H9 (cell line): Measurements from ENCODE around the gene TUBA8. TPM values are rescaled to one million over a fixed set of nuclear protein-coding genes. Genes with fewer than 3 reads are reported as not detected.

Experiments used
- DNase-seq: peaks from one replicate; pipeline ENCODE4 v3.0.0-alpha.2; 2017
- H2AFZ ChIP-seq: one replicate; pipeline ENCODE4 v1.6.1; 2013; ENCODE audit warnings: mild to moderate bottlenecking, low read length, control low read depth, moderate library complexity
- H2AK5ac ChIP-seq: 2 replicates; pipeline ENCODE4 v1.6.1; 2013; ENCODE audit warnings: low read length, control low read depth, mixed read lengths; ENCODE audit not compliant: insufficient read length
- H2BK120ac ChIP-seq: one replicate; pipeline ENCODE4 v1.6.1; 2013; ENCODE audit warnings: low read depth, mild to moderate bottlenecking, low read length, control low read depth, inconsistent platforms; ENCODE audit not compliant: poor library complexity, severe bottlenecking
- H2BK12ac ChIP-seq: 2 replicates; pipeline ENCODE4 v1.6.1; 2013; ENCODE audit warnings: low read length, control low read depth, mixed read lengths, low read depth; ENCODE audit not compliant: insufficient read length
- H2BK15ac ChIP-seq: 2 replicates; pipeline ENCODE4 v1.6.1; 2013; ENCODE audit warnings: low read depth, low read length, control low read depth
- H2BK20ac ChIP-seq: one replicate; pipeline ENCODE4 v1.6.1; 2013; ENCODE audit warnings: low read depth, mild to moderate bottlenecking, low read length, control low read depth, inconsistent platforms; ENCODE audit not compliant: poor library complexity, severe bottlenecking
- H2BK5ac ChIP-seq: 2 replicates; pipeline ENCODE4 v1.6.1; 2013; ENCODE audit warnings: low read length, control low read depth, mixed read lengths; ENCODE audit not compliant: insufficient read length
- H3K14ac ChIP-seq: 2 replicates; pipeline ENCODE4 v1.6.1; 2013; ENCODE audit warnings: low read length, control low read depth; ENCODE audit not compliant: insufficient read depth
- H3K18ac ChIP-seq: 2 replicates; pipeline ENCODE4 v1.6.1; 2013; ENCODE audit warnings: low read depth, mild to moderate bottlenecking, mixed read lengths, low read length, control low read depth; ENCODE audit not compliant: insufficient read length
- H3K23ac ChIP-seq: 2 replicates; pipeline ENCODE4 v1.6.1; 2013; ENCODE audit warnings: low read length, control low read depth, mixed read lengths, low read depth; ENCODE audit not compliant: insufficient read length
- H3K23me2 ChIP-seq: 2 replicates; pipeline ENCODE4 v1.6.1; 2013; ENCODE audit warnings: low read depth, mild to moderate bottlenecking, mixed read lengths, low read length, control low read depth; ENCODE audit not compliant: insufficient read length, poor library complexity, severe bottlenecking
- H3K27ac ChIP-seq: 2 replicates; pipeline ENCODE4 v1.5.1; 2013; ENCODE audit warnings: low read length, control low read depth, mixed read lengths, low read depth; ENCODE audit not compliant: insufficient read length
- H3K27me3 ChIP-seq: 2 replicates; pipeline ENCODE4 v1.6.1; 2013; ENCODE audit warnings: low read length, control low read depth, inconsistent platforms; ENCODE audit not compliant: insufficient read depth
- H3K4ac ChIP-seq: 2 replicates; pipeline ENCODE4 v1.6.1; 2013; ENCODE audit warnings: low read depth, mild to moderate bottlenecking, control low read depth, inconsistent platforms, low read length, moderate library complexity
- H3K4me1 ChIP-seq: 2 replicates; pipeline ENCODE4 v1.6.1; 2013; ENCODE audit warnings: low read length, control low read depth, inconsistent platforms; ENCODE audit not compliant: insufficient read depth
- H3K4me2 ChIP-seq: 2 replicates; pipeline ENCODE4 v1.6.1; 2013; ENCODE audit warnings: low read length, control low read depth, mixed read lengths; ENCODE audit not compliant: insufficient read length, insufficient read depth
- H3K56ac ChIP-seq: 2 replicates; pipeline ENCODE4 v1.6.1; 2013; ENCODE audit warnings: low read depth, mild to moderate bottlenecking, mixed read lengths, low read length, control low read depth; ENCODE audit not compliant: insufficient read length
- H3K79me1 ChIP-seq: 2 replicates; pipeline ENCODE4 v1.6.1; 2013; ENCODE audit warnings: low read depth, mild to moderate bottlenecking, moderate library complexity, low read length, control low read depth, inconsistent platforms; ENCODE audit not compliant: insufficient read depth, poor library complexity, severe bottlenecking
- H3K79me2 ChIP-seq: 2 replicates; pipeline ENCODE4 v1.6.1; 2013; ENCODE audit warnings: low read length, control low read depth, inconsistent platforms; ENCODE audit not compliant: insufficient read depth
- H3K9ac ChIP-seq: 2 replicates; pipeline ENCODE4 v1.6.1; 2013; ENCODE audit warnings: low read length, control low read depth, mixed read lengths; ENCODE audit not compliant: insufficient read length; ENCODE audit errors: extremely low read depth
- H3K9me3 ChIP-seq: one replicate; pipeline ENCODE4 v1.6.1; 2013; ENCODE audit warnings: low read depth, low read length, inconsistent platforms; ENCODE audit not compliant: control insufficient read depth
- H3T11ph ChIP-seq: one replicate; pipeline ENCODE4 v1.6.1; 2013; ENCODE audit warnings: mild to moderate bottlenecking, low read length, control low read depth, inconsistent platforms
- H4K20me1 ChIP-seq: one replicate; pipeline ENCODE4 v1.6.1; 2013; ENCODE audit not compliant: control insufficient read depth, insufficient read length, insufficient read depth
- H4K5ac ChIP-seq: 2 replicates; pipeline ENCODE4 v1.6.1; 2013; ENCODE audit warnings: low read depth, mild to moderate bottlenecking, mixed read lengths, low read length, control low read depth; ENCODE audit not compliant: insufficient read length
- H4K8ac ChIP-seq: replicated peaks from 2 replicates; pipeline ENCODE4 v1.6.1; 2013; ENCODE audit warnings: low read length, control low read depth, mixed read lengths, low read depth; ENCODE audit not compliant: insufficient read length
- H4K91ac ChIP-seq: 2 replicates; pipeline ENCODE4 v1.6.1; 2013; ENCODE audit warnings: low read depth, mild to moderate bottlenecking, moderate library complexity, mixed read lengths, low read length, control low read depth; ENCODE audit not compliant: insufficient read length
- H3K27ac Mint-ChIP-seq, 3 experiments: 2 replicates in 2 of 3; 3 replicates in 1 of 3; pipeline ENCODE4 v1.8.0; 2020 to 2021; ENCODE audit warnings: mixed read lengths in 3 of 3, mild to moderate bottlenecking in 1 of 3, moderate library complexity in 1 of 3
- H3K27me3 Mint-ChIP-seq: 2 replicates; pipeline ENCODE4 v1.8.0; 2021; ENCODE audit warnings: low read depth, mild to moderate bottlenecking, moderate library complexity, mixed read lengths
- H3K36me3 Mint-ChIP-seq, 3 experiments: 2 replicates in 2 of 3; 3 replicates in 1 of 3; pipeline ENCODE4 v1.8.0; 2020 to 2021; ENCODE audit warnings: low read depth in 3 of 3, mixed read lengths in 3 of 3; ENCODE audit not compliant: insufficient read depth in 1 of 3
- H3K4me1 Mint-ChIP-seq, 2 experiments: 2 replicates each; pipeline ENCODE4 v1.8.0; 2020; ENCODE audit warnings: mixed read lengths in 2 of 2
- H3K4me3 Mint-ChIP-seq, 2 experiments: 2 replicates in 1 of 2; 3 replicates in 1 of 2; pipeline ENCODE4 v1.8.0; 2020 to 2021; ENCODE audit warnings: mild to moderate bottlenecking in 2 of 2, mixed read lengths in 2 of 2, moderate library complexity in 1 of 2
- H3K9me3 Mint-ChIP-seq, 2 experiments: 2 replicates in 1 of 2; 3 replicates in 1 of 2; pipeline ENCODE4 v1.8.0; 2020; ENCODE audit warnings: mild to moderate bottlenecking in 2 of 2, mixed read lengths in 2 of 2, moderate library complexity in 1 of 2
- WGBS: extraction: QIAGEN DNeasy Blood & Tissue Kit; methylation state at CpG from one replicate; pipeline ENCODE4 v1.1.7; 2013; ENCODE audit warnings: missing lambda C conversion rate, low lambda C conversion rate, mixed read lengths; ENCODE audit not compliant: insufficient read length; ENCODE audit errors: extremely low coverage; 5-methylcytosine and 5-hydroxymethylcytosine counted together
- total RNA-seq: library from RNA; stranded (reverse); gene quantifications from 2 replicates; pipeline ENCODE4 v1.2.1, GENCODE V29; 2021
- TF ChIP-seq, protein P1 (sequence below): fragments of 200-600 bp; sonication (generic); conservative IDR thresholded peaks from 3 replicates; pipeline ENCODE4 v1.8.0; 2021; ENCODE audit warnings: antibody characterized with exemption, mild to moderate bottlenecking

Gene TUBA8
- total RNA-seq, 1 experiment from 2014 or later: 2.0 TPM

DNA sequence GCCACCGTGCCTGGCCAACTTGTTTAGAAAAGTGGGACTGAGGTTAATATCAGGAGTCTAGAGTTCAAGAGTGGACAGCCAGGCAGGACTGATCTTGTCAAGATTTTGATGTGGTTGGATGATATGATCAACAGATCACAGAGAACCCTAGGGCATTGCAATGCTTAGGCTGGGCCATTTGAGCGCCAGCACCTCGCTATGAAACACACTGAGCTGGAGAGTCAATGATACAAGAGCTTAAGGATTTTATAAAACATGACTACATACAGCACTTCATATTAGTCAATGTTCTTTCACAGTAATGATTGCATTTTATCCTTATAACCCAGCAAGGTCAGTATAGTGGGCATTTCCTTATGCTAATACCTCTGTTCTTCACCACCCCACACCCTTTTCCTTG lies 48.2 kb upstream of the TUBA8 start:
- no peaks in the 10 kb centered on the region for H3K9me3 Mint-ChIP-seq
- Histone ChIP-seq H4K91ac (no peak overlapping the region), H3K14ac (no peak overlapping the region), H3K27me3 (no peaks in the 10 kb centered on the region), H2AK5ac (no peak overlapping the region), H3K27ac (no peak overlapping the region), H3K4ac (no peak overlapping the region), H3K9ac (no peak overlapping the region), H2AFZ (no peak overlapping the region), H4K20me1 (no peaks in the 10 kb centered on the region), H3K56ac (no peak overlapping the region), H3K23ac (no peak overlapping the region), H2BK5ac (no peak overlapping the region), H3K4me2 (no peak overlapping the region), H3T11ph (no peak overlapping the region), H4K8ac (no peak overlapping the region), H3K4me1 (no peaks in the 10 kb centered on the region), H2BK12ac (no peak overlapping the region), H2BK120ac (no peak overlapping the region), H3K79me2 (no peaks in the 10 kb centered on the region), H3K23me2 (no peaks in the 10 kb centered on the region), H2BK15ac (no peak overlapping the region), H3K18ac (no peak overlapping the region), H3K9me3 (no peaks in the 10 kb centered on the region), H2BK20ac (no peak overlapping the region), H3K79me1 (no peaks in the 10 kb centered on the region), H4K5ac (no peak overlapping the region)
- no CpG with 5 or more reads among the region's 3 CpGs for WGBS
- H3K4me1 Mint-ChIP-seq: peaks cover 7% of the 10 kb centered on the region in 2 experiments
- H3K4me3 Mint-ChIP-seq: no peak overlapping the region
- peaks cover 47% of the 10 kb centered on the region for H3K27me3 Mint-ChIP-seq
- no peak overlapping the region for H3K27ac Mint-ChIP-seq
- TF ChIP-seq, protein P1, sequence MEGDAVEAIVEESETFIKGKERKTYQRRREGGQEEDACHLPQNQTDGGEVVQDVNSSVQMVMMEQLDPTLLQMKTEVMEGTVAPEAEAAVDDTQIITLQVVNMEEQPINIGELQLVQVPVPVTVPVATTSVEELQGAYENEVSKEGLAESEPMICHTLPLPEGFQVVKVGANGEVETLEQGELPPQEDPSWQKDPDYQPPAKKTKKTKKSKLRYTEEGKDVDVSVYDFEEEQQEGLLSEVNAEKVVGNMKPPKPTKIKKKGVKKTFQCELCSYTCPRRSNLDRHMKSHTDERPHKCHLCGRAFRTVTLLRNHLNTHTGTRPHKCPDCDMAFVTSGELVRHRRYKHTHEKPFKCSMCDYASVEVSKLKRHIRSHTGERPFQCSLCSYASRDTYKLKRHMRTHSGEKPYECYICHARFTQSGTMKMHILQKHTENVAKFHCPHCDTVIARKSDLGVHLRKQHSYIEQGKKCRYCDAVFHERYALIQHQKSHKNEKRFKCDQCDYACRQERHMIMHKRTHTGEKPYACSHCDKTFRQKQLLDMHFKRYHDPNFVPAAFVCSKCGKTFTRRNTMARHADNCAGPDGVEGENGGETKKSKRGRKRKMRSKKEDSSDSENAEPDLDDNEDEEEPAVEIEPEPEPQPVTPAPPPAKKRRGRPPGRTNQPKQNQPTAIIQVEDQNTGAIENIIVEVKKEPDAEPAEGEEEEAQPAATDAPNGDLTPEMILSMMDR: no peak
- no peaks in the 10 kb centered on the region; a peak in 1 of 7 replicates for H3K36me3 Mint-ChIP-seq
- DNase-seq: no peak
